Stimulated activated CD8-positive, alpha-beta memory T cell treated with anti-CD3 and anti-CD28 coated beads, Interleukin-2, amount 100 ng/mL, for 48 hours (primary cell): ENCODE measurements around the gene F2RL3.

Experiments used
- DNase-seq, 2 donors: peaks; one replicate each; pipeline ENCODE4 v3.0.0-alpha.2; 2020; ENCODE audit warnings: low read depth in 2 of 2

Gene F2RL3

DNA sequence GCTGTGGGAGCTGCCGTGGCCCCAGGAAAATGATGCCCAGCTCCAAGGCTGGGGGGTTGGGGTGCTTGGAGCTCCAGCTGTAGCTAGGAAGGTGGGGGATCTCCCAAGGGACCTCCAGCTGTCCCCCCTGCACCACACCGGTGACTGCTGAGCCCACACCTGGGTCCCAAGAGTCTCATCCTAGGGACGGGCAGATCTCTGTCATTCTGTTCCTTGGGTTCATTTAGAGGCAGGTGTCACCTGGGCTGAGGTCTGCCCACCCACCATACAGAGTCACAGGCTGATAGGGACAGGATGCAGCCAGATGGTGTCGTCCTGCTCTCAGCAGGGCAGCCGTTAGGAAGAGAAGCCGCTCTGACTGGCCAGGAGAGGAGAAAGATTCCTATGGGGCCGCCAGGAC is 5.3 kb downstream of the F2RL3 start:
- DNase-seq = no peak

DNA sequence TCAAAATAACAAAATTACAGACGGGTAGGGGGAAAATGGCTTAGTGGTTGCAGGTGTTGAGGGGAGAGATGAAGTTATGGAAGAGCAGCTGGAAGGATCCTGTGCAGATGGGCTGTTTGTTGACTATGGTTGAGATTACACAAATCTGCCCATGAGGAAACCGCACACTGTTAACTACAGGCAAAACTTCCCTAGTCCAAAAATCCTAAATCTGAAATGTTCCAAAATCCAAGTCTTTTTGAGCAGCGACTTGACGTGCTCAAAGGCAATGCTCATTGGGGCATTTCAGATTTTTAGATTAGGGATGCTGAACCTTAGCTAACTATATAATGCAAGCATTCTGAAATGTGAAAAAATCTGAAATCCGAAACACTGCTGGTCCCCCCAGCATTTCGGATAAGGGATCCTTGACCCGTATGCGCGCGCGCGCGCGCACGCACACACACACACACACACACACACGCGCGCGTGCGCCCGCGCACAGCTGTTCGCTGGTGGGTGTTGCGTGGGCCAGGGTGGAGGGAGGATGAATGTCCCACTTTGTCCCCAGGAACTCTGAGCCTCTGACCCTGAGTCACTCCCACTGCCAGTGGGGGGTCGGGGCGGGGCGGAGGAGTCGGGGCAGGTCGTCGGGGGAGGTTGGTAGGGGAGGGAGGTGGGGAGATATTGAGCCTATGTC is 6.8 kb downstream of the F2RL3 start:
- DNase-seq = no peak

GRCh38 chr19:16896146-16897028 is 7.6 kb downstream of the F2RL3 start:
- DNase-seq = no peak

DNA sequence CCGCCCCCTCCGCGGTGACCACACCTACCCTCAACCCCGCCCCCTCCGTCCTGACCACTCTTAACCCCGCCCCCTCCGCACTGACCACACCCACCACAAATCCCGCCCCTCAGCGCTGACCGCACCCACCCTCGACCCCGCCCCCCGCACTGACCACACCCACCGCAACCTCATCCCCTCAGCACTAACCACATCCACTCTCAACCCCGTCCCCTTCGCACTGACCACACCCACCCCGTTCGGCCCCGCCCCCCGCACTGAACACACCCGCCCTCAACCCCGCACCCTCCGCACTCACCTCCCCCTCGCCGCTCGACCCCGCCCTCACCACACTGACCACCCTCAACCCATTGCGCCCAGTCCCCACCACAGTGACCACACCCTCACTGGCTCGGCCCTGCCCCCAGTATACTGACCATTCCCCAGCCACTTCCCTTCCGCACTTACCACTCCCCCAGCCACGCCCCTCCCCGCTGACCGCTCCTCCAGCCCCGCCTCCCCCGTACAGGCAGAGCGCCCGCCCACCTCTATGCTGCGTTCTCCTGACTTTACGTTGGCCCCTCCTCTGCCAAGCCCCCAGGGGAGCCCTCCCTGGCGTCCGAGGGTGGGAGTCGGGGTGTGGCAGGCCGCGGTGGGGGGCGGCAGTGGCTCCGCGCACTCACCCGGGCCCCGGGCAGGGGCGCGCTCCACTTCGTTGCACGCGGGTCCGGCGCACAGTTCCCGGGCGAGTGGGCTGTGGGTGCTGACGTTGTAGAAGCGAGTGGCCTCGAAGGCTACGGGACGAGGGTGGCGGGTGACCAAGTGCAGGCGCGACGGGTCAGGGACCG is 8.4 kb downstream of the F2RL3 start:
- peak; percentile 59 to 74 for DNase-seq

GRCh38 chr19:16897856-16898161 is 9.0 kb downstream of the F2RL3 start:
- DNase-seq = no peak

DNA sequence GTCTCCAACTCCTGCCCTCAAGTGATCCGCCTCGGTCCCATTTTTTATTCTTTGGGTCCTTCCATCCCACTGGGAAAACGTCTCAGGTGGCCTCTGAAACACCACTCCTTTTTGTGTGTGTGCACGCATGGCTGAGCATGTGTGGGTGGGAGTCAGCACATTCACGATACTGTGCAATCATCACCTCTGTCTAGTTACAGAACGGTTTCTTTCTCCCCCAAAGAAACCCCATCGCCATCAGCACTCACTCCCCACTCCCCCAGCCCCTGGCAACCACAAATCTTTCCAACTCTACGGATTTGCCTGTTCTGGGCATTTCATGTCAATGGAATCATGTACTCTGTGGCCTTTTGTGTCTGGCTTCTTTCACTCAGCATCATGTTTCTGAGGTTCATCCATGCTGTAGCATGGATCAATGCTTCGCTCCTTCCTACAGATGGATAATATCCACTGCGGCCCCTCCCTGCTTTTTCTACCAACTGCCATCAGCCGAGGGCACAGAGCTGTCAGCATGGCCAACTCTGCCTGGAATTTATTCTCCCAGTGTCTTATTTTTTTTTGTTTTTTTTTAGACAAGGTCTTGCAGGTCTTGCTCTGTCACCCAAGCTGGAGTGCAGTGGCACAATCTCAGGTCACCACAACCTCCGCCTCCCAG is 9.7 kb downstream of the F2RL3 start:
- no peak for DNase-seq

GRCh38 chr19:16899566-16900075 is 10.8 kb downstream of the F2RL3 start:
- DNase-seq = no peak

DNA sequence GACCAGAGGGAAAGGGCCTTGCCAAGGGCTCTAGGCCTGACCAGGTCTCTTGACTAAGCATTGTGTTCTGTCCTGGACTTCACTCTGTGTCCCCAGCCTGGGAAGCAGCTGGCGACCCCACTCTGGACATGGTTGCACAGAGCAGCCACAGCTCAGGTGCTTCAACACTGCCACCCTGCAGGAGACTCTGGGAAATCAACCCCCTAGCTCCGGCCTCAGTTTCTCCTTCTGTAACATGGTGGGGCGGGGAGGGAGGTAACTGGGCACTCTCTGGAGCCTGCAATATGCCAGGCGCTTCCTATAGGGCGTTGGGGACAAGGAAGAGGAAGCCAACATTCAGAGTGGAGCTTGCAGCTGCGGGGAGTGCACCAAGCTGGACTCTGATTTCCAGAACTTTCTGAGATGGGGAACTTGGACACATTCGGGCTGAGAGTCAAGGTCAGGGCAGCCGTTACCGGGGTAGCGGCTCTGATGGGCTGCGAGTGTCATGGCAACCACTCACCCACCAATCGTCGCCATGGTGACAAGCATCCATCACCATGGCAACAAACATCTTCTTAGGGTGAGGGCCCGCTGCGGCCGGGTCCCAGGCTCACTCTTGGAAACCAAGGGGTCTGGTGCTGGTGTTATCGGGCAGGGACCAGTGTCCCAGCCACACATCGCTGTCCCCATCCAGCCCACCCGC is 12.8 kb downstream of the F2RL3 start:
- DNase-seq = no peak

GRCh38 chr19:16902545-16902944 is 13.7 kb downstream of the F2RL3 start:
- no peak for DNase-seq

DNA sequence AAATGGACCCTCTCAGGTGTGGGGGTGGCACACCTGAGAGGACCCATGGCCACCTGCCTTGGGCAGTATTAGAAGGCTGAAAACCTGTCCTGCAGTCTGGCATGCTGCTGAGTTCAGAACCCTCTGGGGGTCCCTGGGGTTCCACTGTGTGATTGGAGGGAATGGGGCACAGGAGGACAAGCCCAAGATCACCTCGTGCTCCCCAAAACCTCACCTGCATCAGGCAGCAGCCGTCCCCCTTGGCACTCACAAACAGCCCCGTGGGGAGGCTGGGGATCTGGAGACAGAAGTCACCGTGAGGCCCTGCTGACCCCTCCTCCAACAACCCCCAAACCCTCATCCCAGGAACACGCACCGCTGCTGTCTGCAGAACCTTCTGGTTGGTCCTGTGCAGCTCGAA is 14.5 kb downstream of the F2RL3 start:
- DNase-seq = no peak

- no peak for DNase-seq
Measured at GRCh38 chr19:16904599-16904998, 15.8 kb downstream of the F2RL3 start.

DNA sequence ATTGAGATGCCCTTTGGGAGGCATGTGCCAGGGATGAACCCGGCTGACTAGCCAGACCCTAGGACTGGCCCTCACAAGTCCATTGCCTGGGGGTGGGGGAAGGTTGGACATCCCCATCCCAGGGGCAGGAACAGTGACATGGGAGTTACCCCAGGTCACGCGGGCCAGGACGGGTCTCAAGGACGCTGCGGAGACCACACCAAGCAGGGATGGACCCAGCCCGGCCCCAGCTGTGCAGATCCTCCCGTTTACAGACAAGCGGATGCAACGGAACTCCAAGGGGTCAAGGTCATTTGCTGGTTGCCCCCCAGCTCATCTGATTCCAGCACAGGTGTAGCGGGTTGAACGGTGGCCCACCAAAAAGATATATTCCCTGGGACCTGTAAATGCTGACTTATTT is 20.0 kb downstream of the F2RL3 start:
- DNase-seq = no peak

- DNase-seq = no peak
Measured at GRCh38 chr19:16911046-16911445, 22.2 kb downstream of the F2RL3 start.

- DNase-seq = no peak
Measured at GRCh38 chr19:16912780-16913179, 24.0 kb downstream of the F2RL3 start.

- no peak for DNase-seq
Measured at GRCh38 chr19:16914421-16914820, 25.6 kb downstream of the F2RL3 start.

DNA sequence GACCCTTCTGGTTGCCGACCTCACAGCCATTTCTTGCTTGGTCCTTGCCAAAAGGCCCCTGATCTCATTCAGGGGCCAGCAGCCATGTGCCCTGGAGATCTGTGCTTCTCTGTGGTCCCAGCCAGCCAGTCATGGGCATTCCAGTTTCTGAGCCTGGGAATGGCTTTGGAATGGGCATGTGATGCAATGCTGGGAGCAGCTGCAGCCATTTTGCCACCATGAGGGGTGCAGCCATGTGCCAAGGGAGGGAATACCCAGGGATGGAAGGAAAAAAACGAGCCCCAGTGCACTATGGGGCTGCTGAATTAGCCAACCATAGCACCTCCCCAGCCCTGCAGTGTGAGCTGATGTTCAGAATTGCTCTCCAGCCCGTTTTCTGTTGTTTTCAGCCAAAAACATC is 26.3 kb downstream of the F2RL3 start:
- no peak for DNase-seq

DNA sequence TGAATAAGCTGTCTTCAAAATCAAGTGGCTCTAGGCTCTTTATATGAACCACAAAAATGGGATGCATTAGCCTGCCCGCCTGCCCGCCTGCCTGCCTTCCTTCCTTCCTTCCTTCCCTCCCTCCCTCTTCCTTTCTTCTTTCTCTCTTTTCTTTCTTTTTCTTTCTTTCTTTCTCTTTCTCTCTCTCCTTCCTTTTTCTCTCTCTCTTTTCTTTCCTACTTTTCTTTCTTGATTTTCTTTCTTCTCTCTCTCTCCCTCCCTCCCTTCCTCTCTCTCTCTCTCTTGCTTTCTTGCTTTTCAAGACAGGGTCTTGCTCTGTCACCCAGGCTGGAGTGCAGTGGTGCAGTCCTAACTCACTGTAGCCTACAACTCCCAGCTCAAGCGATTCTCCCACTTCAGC is 26.9 kb downstream of the F2RL3 start:
- DNase-seq = no peak

- no peak for DNase-seq
Measured at GRCh38 chr19:16917401-16917800, 28.6 kb downstream of the F2RL3 start.

GRCh38 chr19:16919496-16919895 is 30.7 kb downstream of the F2RL3 start:
- DNase-seq = no peak

DNA sequence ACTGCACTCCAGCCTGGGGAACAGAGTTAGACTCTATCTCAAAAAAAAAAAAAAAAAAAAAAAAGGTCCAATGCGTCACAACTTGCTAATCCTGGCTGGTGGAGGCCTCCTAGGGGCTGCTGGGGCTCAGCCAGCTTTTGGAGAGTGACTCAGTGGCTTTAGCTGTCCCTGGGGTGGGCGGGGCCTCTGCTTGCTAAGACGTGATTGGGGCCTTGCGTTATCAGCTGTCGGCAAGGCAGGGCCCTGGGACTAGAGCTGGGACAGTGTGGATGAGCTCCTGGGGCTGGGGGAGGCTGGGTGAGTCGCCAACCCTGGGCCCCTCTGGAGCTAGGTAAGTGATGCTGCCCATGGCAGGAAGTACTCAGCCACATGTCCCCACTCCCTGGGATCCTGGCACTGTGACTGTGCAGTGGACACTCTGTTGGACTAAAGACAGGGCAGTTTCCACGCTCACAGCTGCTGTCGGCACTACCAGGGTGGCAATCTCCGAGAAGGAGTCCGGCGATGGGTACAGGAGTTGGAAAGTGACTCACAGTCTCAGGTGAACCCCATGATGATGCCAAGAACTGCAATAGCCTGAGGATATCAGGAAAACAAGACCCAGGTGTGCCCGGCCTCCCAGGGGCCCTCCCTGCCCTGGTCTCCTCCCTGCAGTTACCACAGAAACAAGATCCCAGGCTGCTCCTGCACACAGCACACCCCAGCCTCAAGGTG is 32.2 kb downstream of the F2RL3 start:
- DNase-seq = no peak
